HG02763 (cell line): Measurements from ENCODE around the gene UBQLN1.
"Not testable (repeated sequence)": the region's sequence is repeated elsewhere in the genome, so short reads cannot be mapped to it uniquely, and the experiment has no call there.

Experiments used
- ATAC-seq: cut with Tn5 transposase; IDR thresholded peaks from one replicate; pipeline ENCODE4 v1.9.1; 2021; ENCODE audit warnings: mild to moderate bottlenecking, moderate library complexity; ENCODE audit not compliant: unreplicated experiment

UBQLN1 gene

DNA sequence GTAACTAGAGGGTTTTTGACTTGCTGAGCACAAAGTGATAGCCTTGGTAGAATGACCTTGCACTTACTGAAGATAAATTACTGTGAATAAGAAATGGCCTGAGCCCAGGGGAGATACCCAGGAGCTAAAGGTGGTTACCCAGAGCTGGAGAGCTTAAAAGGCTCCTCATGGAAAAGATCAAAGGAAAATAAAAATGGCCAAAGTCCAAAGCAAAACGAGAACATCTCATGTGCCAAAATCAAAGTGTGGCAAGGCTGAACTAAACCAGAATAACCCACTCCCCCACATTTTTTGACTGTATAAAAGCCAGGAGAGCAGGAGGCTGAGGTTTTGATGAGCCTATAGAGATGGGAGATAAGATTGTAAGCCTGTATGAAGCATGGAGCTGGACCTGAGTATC, 70.4 kb downstream of the UBQLN1 start:
- ATAC-seq: no peak

DNA sequence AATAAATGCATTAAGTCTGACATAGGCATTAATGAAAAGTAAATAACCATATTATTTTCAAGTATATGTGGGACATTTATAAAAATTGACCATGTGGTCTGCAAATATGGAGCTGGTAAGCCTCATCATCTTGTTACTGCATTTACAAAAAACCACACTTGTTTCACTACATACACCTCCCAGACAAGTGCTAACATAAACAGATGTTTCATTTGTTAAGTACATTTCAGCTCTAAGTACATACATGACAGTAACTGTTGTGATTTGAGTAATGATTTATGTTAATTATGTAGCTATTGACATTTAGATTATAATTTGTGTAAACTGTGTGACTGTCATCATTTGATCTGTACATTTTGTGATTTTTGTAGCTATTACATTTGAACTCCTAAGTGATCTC, 70.9 kb downstream of the UBQLN1 start:
- no peak for ATAC-seq

DNA sequence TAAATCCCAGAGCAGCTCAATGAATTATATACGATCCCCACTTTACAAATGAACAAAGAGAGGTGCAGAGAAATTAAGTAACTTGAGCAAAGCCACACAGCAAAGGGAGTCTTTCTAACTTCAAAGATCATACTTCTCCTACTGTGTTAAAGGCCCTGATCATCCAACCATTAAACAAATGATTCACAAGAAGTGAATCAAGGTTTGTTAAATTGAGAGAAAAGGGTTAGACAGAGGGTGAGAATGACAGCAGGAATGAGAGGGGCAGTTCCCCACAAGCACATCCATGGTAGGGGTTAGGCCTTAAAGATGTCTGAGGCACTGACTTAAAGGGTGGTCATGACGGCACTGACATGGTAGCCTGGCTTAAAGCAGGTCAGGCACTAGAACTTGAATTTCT, 74.1 kb downstream of the UBQLN1 start:
- no peak for ATAC-seq

DNA sequence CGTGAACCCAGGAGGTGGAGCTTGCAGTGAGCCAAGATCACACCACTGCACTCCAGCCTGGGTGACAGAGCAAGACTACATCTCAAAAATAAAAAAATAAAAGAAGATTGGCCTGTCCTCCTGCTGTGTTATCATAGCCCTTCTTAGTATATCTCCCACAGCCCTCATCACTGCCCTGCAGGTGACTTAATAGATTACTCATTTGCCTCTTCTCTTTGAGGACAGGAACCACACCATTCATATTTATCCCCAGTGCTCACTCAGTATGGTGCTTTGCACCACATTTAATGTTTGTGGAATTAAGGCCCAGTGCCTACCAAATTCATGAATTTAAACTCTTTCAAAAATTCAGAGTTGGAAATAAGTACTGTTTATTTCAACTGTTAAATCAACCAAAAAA, 74.5 kb downstream of the UBQLN1 start:
- ATAC-seq: no peak

DNA sequence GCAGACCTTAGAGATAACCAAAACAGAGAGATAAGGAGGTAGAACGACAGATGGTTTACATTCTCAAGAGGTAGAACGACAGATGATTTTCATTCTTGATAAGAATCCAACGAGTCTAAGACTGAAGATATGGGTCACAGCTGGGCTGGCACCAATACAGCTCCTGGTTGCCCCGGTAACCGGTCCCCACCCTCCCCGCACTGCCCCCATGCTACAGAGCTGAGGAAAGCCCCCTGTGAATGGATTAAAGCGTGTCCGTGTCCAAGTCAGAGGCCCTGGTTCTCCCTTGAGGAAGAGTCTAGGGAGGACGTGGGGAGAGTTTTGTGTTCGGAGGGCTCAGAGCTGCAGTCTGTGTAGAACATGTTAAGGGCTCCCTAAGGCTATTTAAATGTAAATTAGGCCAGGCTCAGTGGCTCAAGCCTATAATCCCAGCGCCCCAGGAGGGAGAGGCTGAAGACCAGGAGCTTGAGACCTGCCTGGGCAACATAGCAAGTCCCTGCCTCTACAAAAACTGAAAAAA, 76.8 kb downstream of the UBQLN1 start:
- no peak for ATAC-seq

DNA sequence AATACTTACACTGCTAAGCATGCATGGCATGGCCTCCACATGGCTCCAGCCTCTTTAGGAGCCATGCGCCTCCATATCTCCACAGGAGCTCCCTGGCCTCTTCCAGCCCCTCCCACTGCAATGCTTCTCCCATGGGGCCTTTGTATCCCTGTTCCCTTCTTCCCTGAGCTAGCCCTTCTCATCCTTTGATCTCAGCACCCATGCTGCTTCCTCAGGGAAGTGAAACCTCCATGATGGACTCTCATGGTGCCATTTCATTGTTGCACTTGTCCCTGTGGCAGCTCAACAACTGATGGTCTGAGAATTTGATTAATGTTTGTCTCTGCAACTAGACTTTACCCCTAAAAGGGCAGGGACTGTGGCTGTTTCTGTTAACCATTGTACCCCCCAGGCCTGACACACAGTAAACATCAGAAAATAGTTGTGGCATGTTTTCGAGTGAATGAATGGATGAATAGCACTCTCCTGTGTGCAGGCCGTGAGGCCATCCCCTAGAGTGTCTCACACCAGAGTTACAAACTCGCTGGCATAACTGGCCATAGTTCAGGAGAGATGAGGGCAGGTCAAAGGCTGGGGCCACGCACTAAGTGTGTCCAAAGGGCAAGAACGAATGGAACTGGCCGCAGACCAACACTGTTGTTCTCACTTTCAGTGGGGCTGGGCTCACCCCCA, 78.2 kb downstream of the UBQLN1 start:
- no peak for ATAC-seq

DNA sequence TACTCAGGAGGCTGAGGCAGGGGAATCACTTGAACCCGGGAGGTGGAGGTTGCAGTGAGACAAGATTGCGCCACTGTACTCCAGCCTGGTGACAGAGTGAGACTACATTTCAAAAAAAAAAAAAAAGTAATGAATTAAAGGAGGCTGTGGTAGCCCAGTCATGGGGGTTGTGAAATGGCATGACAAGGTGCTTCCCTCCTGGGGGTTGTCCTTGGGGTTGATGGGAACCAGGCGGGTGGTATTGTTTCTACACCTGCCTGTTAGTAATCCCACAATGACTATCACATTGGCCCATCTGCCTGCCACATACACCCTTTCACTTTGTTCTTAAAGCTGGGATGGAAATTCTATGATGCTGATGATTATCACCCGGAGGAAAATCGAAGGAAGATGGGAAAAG, 79.2 kb downstream of the UBQLN1 start:
- ATAC-seq: no peak

DNA sequence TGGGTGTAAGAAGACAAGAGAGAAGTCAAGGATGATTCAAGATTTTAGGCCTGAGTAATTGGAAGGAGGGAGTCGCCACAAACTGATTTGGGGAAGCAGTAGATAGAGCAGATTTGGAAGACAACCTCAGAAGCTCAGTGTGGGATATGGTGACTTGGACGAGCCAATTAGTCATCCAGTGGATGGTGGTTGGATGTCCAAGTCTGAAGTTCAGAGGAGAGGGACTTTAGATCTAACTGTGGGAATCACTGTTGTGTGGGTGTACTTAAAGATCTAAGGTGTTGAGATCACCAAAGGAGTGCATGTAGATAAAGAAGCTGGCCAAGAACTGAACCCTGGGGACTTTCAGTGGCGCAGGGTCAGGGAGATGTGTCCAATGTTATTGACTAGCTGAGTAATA, 82.6 kb downstream of the UBQLN1 start:
- ATAC-seq: no peak

DNA sequence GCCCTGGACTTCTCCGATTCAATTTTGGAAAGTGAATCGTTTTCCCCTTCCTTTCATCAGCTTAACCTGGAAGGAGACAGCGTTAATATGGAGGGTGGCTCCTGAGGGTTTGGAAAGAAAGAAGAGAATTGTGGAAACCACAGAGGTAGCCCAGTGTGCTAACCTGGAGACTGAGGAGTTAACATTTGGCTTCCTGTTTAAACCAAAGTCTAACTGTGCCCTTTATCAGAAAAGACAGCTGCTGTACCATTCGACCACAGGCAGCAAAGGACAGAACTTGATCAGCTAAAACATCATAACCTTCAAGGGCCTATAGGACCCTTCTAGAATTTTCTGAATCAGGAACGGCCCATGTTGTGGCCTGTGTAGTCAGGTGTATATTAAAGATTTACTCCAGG, 84.1 kb downstream of the UBQLN1 start:
- no peak for ATAC-seq

DNA sequence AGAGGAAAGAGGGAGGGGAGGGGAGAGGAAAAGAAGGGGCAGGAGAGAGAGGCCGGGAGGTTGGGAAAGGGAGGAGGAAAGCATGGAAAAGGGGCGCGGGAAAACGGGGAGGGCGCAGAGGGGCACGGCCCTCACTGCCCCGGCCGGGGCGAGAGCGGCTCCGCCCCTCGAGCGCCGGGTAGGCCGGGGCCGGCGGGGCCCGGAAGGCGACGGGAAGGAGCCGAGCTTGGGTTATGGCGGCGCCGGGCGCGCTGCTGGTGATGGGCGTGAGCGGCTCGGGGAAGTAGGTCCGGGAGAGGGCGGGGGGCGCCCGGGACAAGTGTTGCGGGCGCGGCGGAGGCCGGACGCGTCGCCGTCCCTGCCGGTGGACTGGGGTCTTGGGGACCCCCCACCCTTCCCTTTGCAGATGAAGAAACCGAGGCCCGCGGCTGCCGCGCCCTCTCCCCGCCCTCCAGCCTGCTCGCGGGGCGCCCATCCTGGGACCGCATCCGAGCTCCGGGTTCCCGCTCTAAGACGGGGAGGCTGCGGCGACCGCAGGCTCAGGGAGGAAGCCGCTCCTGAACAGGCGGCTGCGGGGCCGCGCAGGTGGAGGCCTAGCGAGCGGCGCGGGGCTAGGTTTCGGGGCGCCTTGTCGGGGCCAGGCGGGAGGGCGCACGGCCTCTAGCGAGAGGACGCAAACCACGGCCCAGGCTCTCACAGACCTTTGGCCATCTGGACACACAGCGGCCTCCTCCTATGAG, 84.6 kb downstream of the UBQLN1 start, which contains the start of gene IDNK:
Gene IDNK (plus strand): TSS at position 205 of the 740 bp plus-strand sequence. CDS start 29 bp downstream, at position 234.
- ATAC-seq: peak; percentile 81

DNA sequence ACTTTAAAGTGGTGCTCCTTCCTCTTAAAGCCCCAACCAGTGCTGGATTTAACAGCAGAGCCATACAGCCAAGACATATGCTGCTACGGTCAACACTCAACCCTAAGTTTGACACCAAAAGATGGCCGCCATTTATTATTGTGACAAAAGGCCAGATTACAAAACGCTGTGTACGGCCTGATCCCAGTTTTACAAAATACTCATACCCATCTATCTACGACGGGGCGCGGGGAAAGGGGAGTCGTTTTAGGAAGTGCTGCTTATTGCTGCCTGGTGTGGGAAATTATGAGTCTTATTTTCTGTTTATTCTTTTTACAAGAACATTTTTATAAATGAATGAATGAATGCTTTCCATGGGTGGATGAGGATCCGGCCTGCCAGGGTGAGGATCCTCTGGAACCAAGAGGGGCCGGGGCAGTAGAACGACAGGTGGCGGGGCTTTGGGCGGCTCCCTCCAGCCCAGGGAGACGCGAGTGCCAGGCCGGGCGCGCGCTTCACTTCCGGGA, 85.3 kb downstream of the UBQLN1 start:
- ATAC-seq: peak; percentile 50

DNA sequence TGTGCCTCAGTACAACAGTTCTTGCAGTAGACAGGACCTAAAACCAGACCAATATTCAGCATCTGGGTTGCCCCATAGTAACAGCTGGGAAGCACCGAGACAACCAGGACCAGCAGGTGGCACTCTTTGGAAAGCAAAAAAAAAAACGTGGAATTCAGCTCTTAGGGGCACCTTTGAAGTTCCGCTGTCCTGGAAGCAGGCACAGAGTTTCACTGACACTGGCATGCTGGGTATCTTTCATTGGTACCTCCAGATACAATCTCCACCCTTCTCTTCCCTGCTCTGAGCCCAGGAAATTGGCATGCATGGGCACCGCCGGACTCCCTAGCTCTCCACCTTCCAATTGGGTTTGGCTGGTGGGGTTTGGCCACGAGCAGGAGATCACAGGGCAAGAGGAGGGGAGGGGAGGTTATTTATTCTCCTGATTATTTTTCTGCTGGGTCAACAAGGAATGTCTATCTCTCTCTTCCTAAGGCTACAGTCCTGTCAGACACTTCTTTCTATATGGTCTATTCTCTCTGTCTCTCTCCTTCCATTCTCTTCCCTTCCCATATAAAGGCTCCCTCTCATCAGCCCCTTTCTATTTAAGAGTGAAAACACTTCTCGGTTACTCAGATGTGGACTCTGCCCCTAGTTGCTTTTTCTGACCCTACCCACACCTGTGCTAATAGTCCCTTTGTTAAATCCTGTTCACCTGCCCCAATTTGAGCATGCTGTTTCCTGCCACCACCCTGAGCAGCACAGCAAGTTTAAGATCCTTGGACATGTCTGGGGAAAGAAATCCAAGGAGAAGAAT, 86.7 kb downstream of the UBQLN1 start:
- ATAC-seq: no peak

DNA sequence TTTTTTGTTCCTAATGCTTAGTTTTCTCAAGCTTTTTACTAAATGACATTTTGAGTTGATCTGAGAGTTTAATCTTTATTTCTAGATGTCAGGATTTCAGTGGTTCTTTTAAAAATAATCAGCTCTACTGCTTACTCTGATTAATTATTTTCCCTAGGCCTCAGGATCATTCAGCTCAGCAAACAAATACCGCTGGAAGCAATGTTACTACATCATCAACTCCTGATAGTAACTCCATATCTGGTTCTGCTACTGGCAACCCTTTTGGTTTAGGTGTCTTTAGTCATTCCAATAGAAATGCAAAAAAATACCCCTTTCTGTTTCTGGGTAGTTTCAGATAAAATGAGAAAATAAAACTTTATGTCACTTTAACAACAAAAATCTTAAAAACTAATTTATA, 90.5 kb downstream of the UBQLN1 start:
- no peak for ATAC-seq

DNA sequence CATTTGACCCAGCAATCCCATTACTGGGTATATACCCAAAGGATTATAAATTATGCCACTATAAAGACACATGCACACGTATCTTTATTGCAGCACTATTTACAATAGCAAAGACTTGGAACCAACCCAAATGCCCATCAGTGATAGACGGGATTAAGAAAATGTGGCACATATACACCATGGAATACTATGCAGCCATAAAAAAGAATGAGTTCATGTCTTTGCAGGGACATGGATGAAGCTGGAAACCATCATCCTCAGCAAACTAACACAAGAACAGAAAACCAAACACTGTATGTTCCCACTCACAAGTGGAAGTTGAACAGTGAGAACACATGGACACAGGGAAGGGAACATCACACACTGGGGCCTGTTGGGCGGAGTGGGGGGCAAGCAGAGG, 94.5 kb downstream of the UBQLN1 start:
- not testable (repeated sequence) for ATAC-seq
